ENCODE data around the gene ZNF74. TPM values are rescaled to one million over a fixed set of nuclear protein-coding genes. Genes with fewer than 3 reads are reported as not detected.

The ZNF74 gene
- total and polyA plus RNA-seq, 3 donors from 2014 or later: 4.1 to 11.8 (median 6.5) TPM

GRCh38 chr22:20453222-20453621, 59.3 kb downstream of the ZNF74 start:
- Histone ChIP-seq H3K36me3 (ENCODE audit: low read depth, missing control alignments) (no peaks in the 10 kb centered on the region), H3K27ac (no peak overlapping the region), H3K4me1 (peaks cover 3% of the 10 kb centered on the region), H3K4me3 (no peak overlapping the region), H3K27me3 (no peaks in the 10 kb centered on the region), H3K9me3 (no peaks in the 10 kb centered on the region)
- WGBS, 2 donors: 96 to 97% methylated on average over 3 of the region's 3 CpGs
- intact Hi-C loops (cut with DNase I; ENCODE audit: low total_unique reads): no loop called here
- no peak for TF ChIP-seq CTCF (IDR thresholded peaks at IDR 0.05)
- TF ChIP-seq POLR2A (IDR thresholded peaks at IDR 0.05): no peak
- no peak for DNase-seq

GRCh38 chr22:20455709-20456063, 61.7 kb downstream of the ZNF74 start:
- Histone ChIP-seq H3K4me3 (no peak overlapping the region), H3K9me3 (no peaks in the 10 kb centered on the region), H3K27ac (no peak overlapping the region), H3K4me1 (peaks cover 3% of the 10 kb centered on the region), H3K36me3 (ENCODE audit: low read depth, missing control alignments) (no peaks in the 10 kb centered on the region), H3K27me3 (no peaks in the 10 kb centered on the region)
- DNase-seq: no peak
- intact Hi-C loops (cut with DNase I; ENCODE audit: low total_unique reads): no loop called here
- WGBS, 2 donors: 79 to 80% methylated on average over 8 of the region's 8 CpGs
- TF ChIP-seq POLR2A (IDR thresholded peaks at IDR 0.05): no peak
- no peak for TF ChIP-seq CTCF (IDR thresholded peaks at IDR 0.05)

GRCh38 chr22:20456064-20456721, 62.2 kb downstream of the ZNF74 start:
- Histone ChIP-seq H3K9me3 (no peaks in the 10 kb centered on the region), H3K4me1 (peaks cover 3% of the 10 kb centered on the region), H3K4me3 (no peak overlapping the region), H3K27ac (no peak overlapping the region), H3K27me3 (no peaks in the 10 kb centered on the region), H3K36me3 (ENCODE audit: low read depth, missing control alignments) (no peaks in the 10 kb centered on the region)
- TF ChIP-seq POLR2A (IDR thresholded peaks at IDR 0.05) (no peak), CTCF (IDR thresholded peaks at IDR 0.05) (peak; percentile 38 to 86 (median 77))
- 11 to 18% methylated on average over 6 of the region's 6 CpGs for WGBS, 2 donors
- intact Hi-C loops (cut with DNase I; ENCODE audit: low total_unique reads): no loop called here
- peak; percentile 87 for DNase-seq

- WGBS, 2 donors: 86 to 89% methylated on average over 3 of the region's 3 CpGs
- Histone ChIP-seq H3K4me3 (no peak overlapping the region), H3K9me3 (no peaks in the 10 kb centered on the region), H3K27ac (no peak overlapping the region), H3K36me3 (ENCODE audit: low read depth, missing control alignments) (no peaks in the 10 kb centered on the region), H3K4me1 (peaks cover 3% of the 10 kb centered on the region), H3K27me3 (no peaks in the 10 kb centered on the region)
- intact Hi-C loops (cut with DNase I; ENCODE audit: low total_unique reads): no loop called here
- no peak for DNase-seq
- TF ChIP-seq CTCF (IDR thresholded peaks at IDR 0.05) (no peak), POLR2A (IDR thresholded peaks at IDR 0.05) (no peak)
These were observed 62.7 kb downstream of the ZNF74 start for GRCh38 chr22:20456722-20457076.
